ENCODE results near the gene MRPL12.

DNA sequence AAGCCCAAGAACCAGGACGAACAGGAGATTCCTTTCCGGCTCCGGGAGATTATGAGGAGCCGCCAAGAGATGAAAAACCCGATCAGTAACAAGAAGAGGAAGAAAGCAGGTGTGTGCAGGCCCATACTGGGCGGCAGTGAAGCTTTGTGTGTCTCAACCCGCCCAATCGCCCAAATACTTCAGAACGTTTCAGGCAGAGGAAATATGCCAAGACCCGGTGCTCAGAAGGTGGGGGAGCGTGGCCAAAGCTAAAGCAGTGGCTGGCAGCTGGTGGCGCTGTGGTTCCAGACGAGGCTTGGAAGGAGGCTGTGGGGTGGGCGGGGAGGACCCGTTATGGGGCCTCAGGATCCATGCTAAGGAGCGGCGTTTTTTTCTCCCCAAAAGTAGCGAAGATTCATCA lies 35.4 kb upstream of the MRPL12 start:
- no peak for TF ChIP-seq JUND (CRISPR knock-in tag; IDR thresholded peaks at IDR 0.05)
- no peak for TF ChIP-seq MYC (CRISPR knock-in tag; IDR thresholded peaks at IDR 0.05; ENCODE audit: borderline replicate concordance)
- no peak for TF ChIP-seq ZNF496 (CRISPR knock-in tag; IDR thresholded peaks at IDR 0.05; ENCODE audit: insufficient replicate concordance)
- no peak for TF ChIP-seq ZNF607 (CRISPR knock-in tag; IDR thresholded peaks at IDR 0.05; ENCODE audit: borderline replicate concordance)
- no peak for TF ChIP-seq ZFP36L1 (CRISPR knock-in tag; IDR thresholded peaks at IDR 0.05)
- TF ChIP-seq ZNF781 (CRISPR knock-in tag; IDR thresholded peaks at IDR 0.05; ENCODE audit: borderline replicate concordance, not compliant biosample characterization): no peak
- no peak for TF ChIP-seq FOXK2 (IDR thresholded peaks at IDR 0.05)
- TF ChIP-seq ZNF124 (CRISPR knock-in tag; IDR thresholded peaks at IDR 0.05): no peak
- no peak for TF ChIP-seq ZNF720 (CRISPR knock-in tag; IDR thresholded peaks at IDR 0.05)
- no peak for TF ChIP-seq ELF4 (CRISPR knock-in tag; IDR thresholded peaks at IDR 0.05; ENCODE audit: borderline replicate concordance)
- TF ChIP-seq, protein P1, sequence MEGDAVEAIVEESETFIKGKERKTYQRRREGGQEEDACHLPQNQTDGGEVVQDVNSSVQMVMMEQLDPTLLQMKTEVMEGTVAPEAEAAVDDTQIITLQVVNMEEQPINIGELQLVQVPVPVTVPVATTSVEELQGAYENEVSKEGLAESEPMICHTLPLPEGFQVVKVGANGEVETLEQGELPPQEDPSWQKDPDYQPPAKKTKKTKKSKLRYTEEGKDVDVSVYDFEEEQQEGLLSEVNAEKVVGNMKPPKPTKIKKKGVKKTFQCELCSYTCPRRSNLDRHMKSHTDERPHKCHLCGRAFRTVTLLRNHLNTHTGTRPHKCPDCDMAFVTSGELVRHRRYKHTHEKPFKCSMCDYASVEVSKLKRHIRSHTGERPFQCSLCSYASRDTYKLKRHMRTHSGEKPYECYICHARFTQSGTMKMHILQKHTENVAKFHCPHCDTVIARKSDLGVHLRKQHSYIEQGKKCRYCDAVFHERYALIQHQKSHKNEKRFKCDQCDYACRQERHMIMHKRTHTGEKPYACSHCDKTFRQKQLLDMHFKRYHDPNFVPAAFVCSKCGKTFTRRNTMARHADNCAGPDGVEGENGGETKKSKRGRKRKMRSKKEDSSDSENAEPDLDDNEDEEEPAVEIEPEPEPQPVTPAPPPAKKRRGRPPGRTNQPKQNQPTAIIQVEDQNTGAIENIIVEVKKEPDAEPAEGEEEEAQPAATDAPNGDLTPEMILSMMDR (CRISPR knock-in tag; IDR thresholded peaks at IDR 0.05): peak; percentile 64
- no peak for TF ChIP-seq ATF7 (IDR thresholded peaks at IDR 0.05)
- no peak; the same call in 1 of the 2 replicates for TF ChIP-seq ATF7 (CRISPR knock-in tag; IDR thresholded peaks at IDR 0.05)
- TF ChIP-seq SRF (IDR thresholded peaks at IDR 0.05; ENCODE audit: low read depth, low read length): no peak

All from HepG2 (cell line).